IMR-90 (cell line): ENCODE data around the gene DGKG. TPM values are rescaled to one million over a fixed set of nuclear protein-coding genes. Genes with fewer than 3 reads are reported as not detected.

ENCODE experiments used
- ATAC-seq: fragments of 200-7000 bp; cut with Tn5 transposase; 2 replicates; pipeline ENCODE4 v1.9.1; 2020; ENCODE audit warnings: low read depth, mild to moderate bottlenecking, moderate library complexity
- BruUV-seq: library from RNA; stranded (reverse); fragments of 400-500 nt; replicated peaks from 2 replicates; lab custom pipeline; 2021; lab: Mats Ljungman, UMichigan
- CTCF ChIA-PET: fragments of 300-600 bp; formaldehyde crosslinking; extraction: SDS; loops from one replicate; lab custom pipeline; 2021; ENCODE audit warnings: antibody characterized with exemption; lab: Yijun Ruan, JAX
- POLR2A ChIA-PET: fragments of 300-600 bp; sonication (Branson Sonifier 250); formaldehyde crosslinking; loops from one replicate; lab custom pipeline; 2022; ENCODE audit warnings: antibody characterized with exemption; ENCODE audit not compliant: unreplicated experiment; lab: Charles Lee
- DNase-seq: peaks from one replicate; pipeline ENCODE4 v3.0.0; 2013
- H2AFZ ChIP-seq: replicated peaks from 2 replicates; pipeline ENCODE3; 2013; ENCODE audit warnings: low read length, mild to moderate bottlenecking; ENCODE audit not compliant: poor library complexity
- H2AK5ac ChIP-seq: 2 replicates; pipeline ENCODE4 v1.6.1; 2013; ENCODE audit warnings: low read depth, low read length, inconsistent platforms
- H2AK9ac ChIP-seq: replicated peaks from 2 replicates; pipeline ENCODE3; 2013; ENCODE audit warnings: mild to moderate bottlenecking, low read depth, low read length, moderate library complexity; ENCODE audit not compliant: poor library complexity
- H2BK120ac ChIP-seq: 2 replicates; pipeline ENCODE4 v1.6.1; 2013; ENCODE audit warnings: low read depth, low read length, inconsistent platforms
- H2BK15ac ChIP-seq: 3 replicates; pipeline ENCODE4 v1.6.1; 2013; ENCODE audit warnings: low read depth, low read length, inconsistent platforms
- H2BK20ac ChIP-seq: 2 replicates; pipeline ENCODE4 v1.6.1; 2013; ENCODE audit warnings: low read depth, mild to moderate bottlenecking, inconsistent platforms, low read length, moderate library complexity
- H2BK5ac ChIP-seq: 2 replicates; pipeline ENCODE4 v1.6.1; 2013; ENCODE audit warnings: mild to moderate bottlenecking, low read depth, low read length, inconsistent platforms; ENCODE audit not compliant: poor library complexity, severe bottlenecking
- H3K14ac ChIP-seq: replicated peaks from 2 replicates; pipeline ENCODE4 v1.6.1; 2013; ENCODE audit warnings: low read depth, low read length, inconsistent platforms
- H3K18ac ChIP-seq: 2 replicates; pipeline ENCODE4 v1.6.1; 2013; ENCODE audit warnings: low read depth, low read length, control low read depth
- H3K23ac ChIP-seq: 2 replicates; pipeline ENCODE4 v1.6.1; 2013; ENCODE audit warnings: low read depth, low read length, inconsistent platforms
- H3K27ac ChIP-seq: 2 replicates; pipeline ENCODE4 v1.5.1; 2013; ENCODE audit warnings: mild to moderate bottlenecking, control low read depth, low read length; ENCODE audit not compliant: insufficient read depth
- H3K27me3 ChIP-seq: 2 replicates; pipeline ENCODE4 v1.6.1; 2013; ENCODE audit warnings: low read length; ENCODE audit not compliant: control insufficient read depth, insufficient read depth
- H3K36me3 ChIP-seq: 2 replicates; pipeline ENCODE4 v1.6.1; 2013; ENCODE audit warnings: low read length, mixed read lengths; ENCODE audit not compliant: control insufficient read depth, insufficient read depth
- H3K4ac ChIP-seq: 2 replicates; pipeline ENCODE4 v1.6.1; 2013; ENCODE audit warnings: low read depth, low read length, inconsistent platforms
- H3K4me1 ChIP-seq: 2 replicates; pipeline ENCODE4 v1.6.1; 2013; ENCODE audit warnings: low read length, mixed read lengths; ENCODE audit not compliant: control insufficient read depth, insufficient read depth
- H3K4me2 ChIP-seq: 2 replicates; pipeline ENCODE4 v1.6.1; 2013; ENCODE audit warnings: low read depth, mild to moderate bottlenecking, control low read depth, low read length, moderate library complexity
- H3K4me3 ChIP-seq: 2 replicates; pipeline ENCODE4 v1.5.1; 2013; ENCODE audit warnings: low read depth, mild to moderate bottlenecking, control low read depth, low read length, moderate library complexity; ENCODE audit not compliant: insufficient read depth
- H3K56ac ChIP-seq: 2 replicates; pipeline ENCODE4 v1.6.1; 2013; ENCODE audit warnings: low read length, inconsistent platforms; ENCODE audit not compliant: insufficient read depth; ENCODE audit errors: extremely low read depth
- H3K79me1 ChIP-seq, 2 experiments: 2 replicates each; pipeline ENCODE4 v1.6.1; 2013; ENCODE audit warnings: low read length in 2 of 2, inconsistent platforms in 1 of 2, low read depth in 1 of 2
- H3K9ac ChIP-seq: 2 replicates; pipeline ENCODE4 v1.6.1; 2013; ENCODE audit warnings: low read depth, low read length, control low read depth
- H3K9me1 ChIP-seq: 2 replicates; pipeline ENCODE4 v1.6.1; 2013; ENCODE audit warnings: low read length, inconsistent platforms; ENCODE audit not compliant: insufficient read depth
- H3K9me3 ChIP-seq: 2 replicates; pipeline ENCODE4 v1.6.1; 2013; ENCODE audit warnings: low read length; ENCODE audit not compliant: control insufficient read depth, insufficient read depth
- H4K20me1 ChIP-seq: 2 replicates; pipeline ENCODE4 v1.6.1; 2013; ENCODE audit warnings: low read length, inconsistent platforms; ENCODE audit not compliant: insufficient read depth
- H4K5ac ChIP-seq: 2 replicates; pipeline ENCODE4 v1.6.1; 2013; ENCODE audit warnings: mild to moderate bottlenecking, low read depth, low read length, control low read depth
- H4K8ac ChIP-seq, 2 experiments: 2 replicates each; pipeline ENCODE4 v1.6.1; 2013; ENCODE audit warnings: low read depth in 2 of 2, low read length in 2 of 2, control low read depth in 1 of 2, inconsistent platforms in 1 of 2
- H4K91ac ChIP-seq: 2 replicates; pipeline ENCODE4 v1.6.1; 2013; ENCODE audit warnings: low read depth, low read length, inconsistent platforms; ENCODE audit not compliant: insufficient read depth
- CHD1 ChIP-seq: IDR thresholded peaks from 2 replicates; pipeline ENCODE4 v1.6.1; 2012; ENCODE audit warnings: low read depth, low read length, improper control_type of control experiment
- MAZ ChIP-seq: IDR thresholded peaks from 2 replicates; pipeline ENCODE4 v1.6.1; 2012; ENCODE audit warnings: low read depth, mild to moderate bottlenecking, low read length, improper control_type of control experiment, moderate library complexity, borderline replicate concordance
- MXI1 ChIP-seq: IDR thresholded peaks from 2 replicates; pipeline ENCODE4 v1.6.1; 2012; ENCODE audit warnings: low read depth, mild to moderate bottlenecking, low read length, moderate library complexity, borderline replicate concordance
- NFE2L2 ChIP-seq: fragments of 150-350 bp; IDR thresholded peaks from 2 replicates; pipeline ENCODE4 v1.6.1; 2016; ENCODE audit warnings: low read depth, mild to moderate bottlenecking, low read length
- RCOR1 ChIP-seq: IDR thresholded peaks from 2 replicates; pipeline ENCODE4 v1.6.1; 2012; ENCODE audit warnings: mild to moderate bottlenecking, low read length, improper control_type of control experiment; ENCODE audit not compliant: insufficient replicate concordance
- WGBS, 2 experiments: methylation state at CpG; one replicate each; pipeline versions ENCODE4 v1.1.5 to v1.1.7; 2013; ENCODE audit warnings: missing lambda C conversion rate in 2 of 2; ENCODE audit not compliant: insufficient read length in 1 of 2; ENCODE audit errors: extremely low coverage in 2 of 2; 5-methylcytosine and 5-hydroxymethylcytosine counted together
- dilution Hi-C: fragments of 300-500 bp; cut with HindIII; formaldehyde crosslinking; loops from one replicate; pipeline ENCODE4 v1.14.3; 2018; ENCODE audit warnings: low sequenced_read_pairs; ENCODE audit not compliant: unreplicated experiment
- in situ Hi-C: fragments of 300-500 bp; cut with MboI; formaldehyde crosslinking; loops from 3 replicates; pipeline ENCODE4 v1.14.3; 2019; ENCODE audit warnings: low sequenced_read_pairs, inconsistent platforms, mixed read lengths
- intact Hi-C: fragments of 100-400 bp; cut with micrococcal nuclease; formaldehyde crosslinking; loops from 2 replicates; pipeline ENCODE4 v1.10.0; 2022
- polyA plus RNA-seq, 3 experiments: library from polyadenylated mRNA; depleted of rRNA; stranded (reverse); fragments of >200 nt; gene quantifications; 2 replicates each; pipeline ENCODE4 v1.2.3, GENCODE V29; 2012; ENCODE audit warnings: low replicate concordance in 1 of 3
- total RNA-seq: library from RNA; depleted of rRNA; stranded (reverse); fragments of >200 nt; gene quantifications from 2 replicates; pipeline ENCODE4 v1.2.3, GENCODE V29; 2012

DGKG gene
- total and polyA plus RNA-seq, 2 of the 4 experiments (the other 2 are of a cell fraction): 1.2 to 4.1 TPM

DNA sequence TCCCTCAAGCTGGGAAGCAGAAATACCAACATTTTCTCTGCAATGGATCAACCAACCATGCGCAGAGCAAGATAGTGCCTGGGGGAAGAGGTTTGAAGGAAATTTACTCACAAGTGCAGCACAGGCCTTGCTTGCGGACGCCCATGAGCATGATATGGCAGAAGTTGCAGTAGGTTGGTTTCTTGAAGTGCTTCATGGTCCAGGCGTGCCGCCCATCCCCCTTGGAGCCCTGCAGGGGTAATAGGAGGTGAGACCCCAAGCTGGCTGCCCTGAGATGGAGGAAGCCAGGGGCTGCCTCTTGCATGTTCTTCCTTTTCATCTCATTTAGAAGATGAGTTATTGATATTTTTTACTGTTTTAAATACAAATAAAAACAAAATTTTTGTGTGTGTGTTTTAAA lies 86.6 kb downstream of the DGKG start:
- no peaks in the 10 kb centered on the region for H3K36me3 ChIP-seq
- H3K56ac ChIP-seq: no peak overlapping the region
- ATAC-seq (no peak), DNase-seq (no peak)
- H2BK5ac ChIP-seq: no peak overlapping the region
- no peak overlapping the region for H4K5ac ChIP-seq
- no peak overlapping the region for H3K4me2 ChIP-seq
- no peak overlapping the region for H3K18ac ChIP-seq
- in situ Hi-C loops: loop anchor here (5.0 kb wide), 1 partner anchor 293 kb away; no protein-coding TSS in a partner anchor
- dilution Hi-C loops: no loop called here
- H4K20me1 ChIP-seq: no peaks in the 10 kb centered on the region
- H3K9ac ChIP-seq: no peak overlapping the region
- BruUV-seq: no TSS peak
- CTCF ChIA-PET: no interaction called here
- no peak overlapping the region for H3K14ac ChIP-seq
- no CpG with 5 or more reads among the region's 5 CpGs for WGBS, 2 experiments
- intact Hi-C loops: loop anchor here (5.0 kb wide), 1 partner anchor 267 kb away; the partner anchor contains the start of gene CRYGS
- no peak overlapping the region for H4K91ac ChIP-seq
- no peak overlapping the region for H2AFZ ChIP-seq
- no peak overlapping the region for H3K4me3 ChIP-seq
- H2BK120ac ChIP-seq: no peak overlapping the region
- peaks cover 19% of the 10 kb centered on the region for H3K27me3 ChIP-seq
- TF ChIP-seq MAZ: no peak
- TF ChIP-seq NFE2L2: no peak
- TF ChIP-seq RCOR1: no peak
- TF ChIP-seq MXI1: no peak
- TF ChIP-seq CHD1: no peak
- no peaks in the 10 kb centered on the region for H3K9me3 ChIP-seq
- no peak overlapping the region for H3K4ac ChIP-seq
- POLR2A ChIA-PET: no interaction called here
- no peak overlapping the region for H3K27ac ChIP-seq
- H2AK9ac ChIP-seq: no peak overlapping the region
- no peak overlapping the region for H2BK15ac ChIP-seq
- H3K23ac ChIP-seq: no peak overlapping the region
- no peak overlapping the region for H4K8ac ChIP-seq
- no peak overlapping the region for H2AK5ac ChIP-seq
- no peaks in the 10 kb centered on the region for H3K9me1 ChIP-seq
- H3K79me1 ChIP-seq: no peaks in the 10 kb centered on the region
- no peak overlapping the region for H2BK20ac ChIP-seq
- H3K4me1 ChIP-seq: no peaks in the 10 kb centered on the region
